Stromal cell of bone marrow (primary cell): ENCODE measurements around the gene SNRNP40.
"Not testable (repeated sequence)": the region's sequence is repeated elsewhere in the genome, so short reads cannot be mapped to it uniquely, and the experiment has no call there.

Source experiments
- DNase-seq: peaks from one replicate; pipeline ENCODE4 v3.0.0-alpha.2; 2012; ENCODE audit warnings: low read depth

Gene SNRNP40

GRCh38 chr1:31282426-31282825 lies 14.2 kb downstream of the SNRNP40 start:
- not testable (repeated sequence) for DNase-seq

- no peak for DNase-seq
Measured at GRCh38 chr1:31273619-31274018, 23.0 kb downstream of the SNRNP40 start.

DNA sequence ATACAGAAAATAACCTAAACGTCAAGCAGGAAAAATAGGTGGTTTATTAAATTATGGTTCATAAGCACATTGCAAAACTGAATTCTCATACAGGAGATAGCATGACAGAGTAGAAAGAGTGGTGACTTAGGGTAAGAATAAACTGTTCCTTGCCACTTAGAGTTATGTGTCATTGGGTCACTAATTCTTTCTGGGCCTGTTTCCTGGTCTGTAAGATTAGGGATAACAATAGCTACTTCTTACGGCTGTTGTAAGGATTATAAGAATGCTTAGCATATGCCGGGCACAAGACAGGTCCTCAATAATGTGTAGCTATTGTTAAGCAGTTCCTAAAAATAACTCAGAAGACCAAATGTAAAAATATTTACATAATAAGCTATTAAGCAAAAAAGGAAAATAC lies 24.2 kb downstream of the SNRNP40 start:
- no peak for DNase-seq

DNA sequence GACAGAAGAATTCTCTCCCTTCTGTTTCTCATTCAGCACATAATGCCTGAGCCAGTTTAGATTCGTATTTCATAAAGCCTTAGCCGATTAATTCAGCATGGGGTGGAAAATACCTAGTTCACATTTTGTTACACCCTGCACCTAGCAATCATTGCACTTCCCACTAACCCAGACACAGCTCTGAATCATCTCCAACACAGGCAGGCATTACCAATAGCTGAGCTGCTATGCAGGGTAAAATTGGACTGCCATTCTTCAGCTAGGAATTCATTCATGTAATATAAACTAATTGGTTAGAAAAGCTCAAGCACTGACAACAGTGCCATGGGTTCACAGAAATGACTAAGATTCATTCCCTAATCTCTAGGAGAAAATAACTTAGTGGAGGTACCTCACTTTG lies 30.0 kb downstream of the SNRNP40 start:
- no peak for DNase-seq

DNA sequence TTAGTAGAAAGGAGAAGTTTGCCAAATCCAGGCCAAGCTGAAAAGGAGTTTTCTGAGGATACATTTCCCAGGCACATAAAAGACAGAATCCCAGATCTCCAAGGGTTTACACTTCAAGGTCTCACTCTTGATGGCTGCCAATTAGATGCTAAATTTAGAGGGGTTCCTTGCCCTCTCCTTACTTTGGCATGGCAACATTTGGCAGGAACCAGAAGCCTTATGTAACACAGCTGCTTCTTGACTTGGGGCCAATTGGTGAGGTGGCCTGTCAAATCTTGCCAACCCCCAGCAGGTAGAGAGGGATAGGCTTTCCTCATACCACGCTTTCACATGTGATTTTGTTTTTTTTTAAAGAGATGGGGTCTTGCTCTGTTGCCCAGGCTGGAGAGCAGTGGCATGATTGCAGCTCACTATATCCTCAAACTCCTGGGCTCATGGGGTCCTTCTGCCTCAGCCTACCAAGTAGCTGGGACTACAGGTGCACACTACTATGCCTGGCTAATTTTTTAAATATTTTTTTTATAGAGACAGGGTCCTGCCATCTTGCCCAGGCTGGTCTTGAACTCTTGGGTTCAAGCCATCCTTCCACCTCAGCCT lies 31.7 kb downstream of the SNRNP40 start:
- DNase-seq, result no peak

DNA sequence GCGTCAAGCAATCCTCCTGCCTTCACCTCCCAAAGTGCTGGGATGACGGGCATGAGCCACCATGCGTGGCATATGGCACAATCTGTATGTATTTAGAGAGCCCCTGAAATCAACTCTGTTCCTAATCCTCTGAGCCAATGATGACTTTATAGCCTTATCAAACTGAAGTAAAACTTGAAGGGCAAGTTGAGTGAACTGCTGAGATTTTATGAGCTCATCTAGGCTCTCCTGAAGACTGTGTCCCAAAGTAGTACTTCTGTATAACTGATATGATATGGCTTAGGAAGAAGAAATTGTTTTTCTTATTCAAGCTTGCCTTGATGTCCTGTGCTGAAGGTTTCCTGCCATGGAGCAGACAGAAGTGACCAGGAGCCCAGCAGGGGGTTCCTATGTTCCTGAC lies 33.2 kb downstream of the SNRNP40 start:
- no peak for DNase-seq

DNA sequence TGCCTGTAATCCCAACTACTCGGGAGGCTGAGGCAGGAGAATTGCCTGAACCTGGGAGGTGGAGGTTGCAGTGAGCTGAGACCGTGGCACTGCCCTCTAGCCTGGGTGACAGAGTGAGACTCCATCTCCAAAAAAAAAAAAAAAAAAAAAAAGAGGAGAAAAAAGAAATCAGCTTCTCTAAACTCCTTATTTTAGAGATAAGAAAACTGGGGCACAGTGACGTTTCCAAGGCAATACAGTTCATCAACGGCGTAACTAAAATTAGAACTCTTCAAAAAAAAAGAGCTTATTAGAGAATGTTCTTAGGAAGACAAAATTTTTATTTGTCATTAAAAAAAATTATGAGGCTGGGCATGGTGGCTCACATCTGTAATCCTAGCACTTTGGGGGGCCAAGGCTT lies 34.2 kb downstream of the SNRNP40 start:
- DNase-seq, result not testable (repeated sequence)

GRCh38 chr1:31261916-31262315 lies 34.7 kb downstream of the SNRNP40 start:
- no peak for DNase-seq

DNA sequence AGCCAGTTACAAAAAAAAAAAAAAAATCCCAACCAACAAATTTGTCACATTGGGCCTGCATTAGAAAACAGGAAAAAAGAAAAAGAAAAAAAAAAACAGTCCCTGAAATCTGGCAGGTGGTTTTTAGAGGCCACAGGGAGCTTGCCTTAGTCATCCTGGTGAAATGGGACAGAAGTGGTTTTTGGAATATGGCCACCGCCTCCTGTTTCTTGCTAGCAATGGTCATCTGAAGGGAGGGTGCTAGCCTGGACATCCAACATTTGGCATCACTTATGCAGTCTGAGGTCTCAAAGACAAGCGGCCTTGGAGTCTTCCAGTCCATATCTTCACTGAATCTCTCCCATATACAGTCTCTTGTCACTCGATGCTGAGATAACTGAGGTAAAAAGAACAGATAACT lies 36.8 kb downstream of the SNRNP40 start:
- no peak for DNase-seq

- no peak for DNase-seq
Measured at GRCh38 chr1:31258581-31258980, 38.0 kb downstream of the SNRNP40 start.

DNA sequence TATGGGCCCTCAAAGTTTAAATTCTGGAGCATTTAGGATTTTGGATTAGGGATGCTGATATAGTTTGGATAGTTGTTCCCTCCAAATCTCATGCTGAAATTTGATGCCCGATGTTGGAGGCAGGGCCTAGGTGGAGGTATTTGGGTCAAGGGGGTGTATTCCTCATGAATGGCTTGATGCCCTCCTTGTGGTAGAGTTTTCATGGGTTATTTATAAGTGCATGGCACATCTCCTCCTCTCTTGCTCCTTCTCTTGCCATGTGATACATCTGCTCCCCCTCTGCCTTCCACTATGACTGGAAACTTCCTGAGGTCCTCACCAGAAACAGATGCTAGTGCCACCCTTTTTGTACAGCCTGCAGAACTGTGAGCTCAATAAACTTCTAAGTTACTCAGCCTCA lies 39.4 kb downstream of the SNRNP40 start:
- no peak for DNase-seq

DNA sequence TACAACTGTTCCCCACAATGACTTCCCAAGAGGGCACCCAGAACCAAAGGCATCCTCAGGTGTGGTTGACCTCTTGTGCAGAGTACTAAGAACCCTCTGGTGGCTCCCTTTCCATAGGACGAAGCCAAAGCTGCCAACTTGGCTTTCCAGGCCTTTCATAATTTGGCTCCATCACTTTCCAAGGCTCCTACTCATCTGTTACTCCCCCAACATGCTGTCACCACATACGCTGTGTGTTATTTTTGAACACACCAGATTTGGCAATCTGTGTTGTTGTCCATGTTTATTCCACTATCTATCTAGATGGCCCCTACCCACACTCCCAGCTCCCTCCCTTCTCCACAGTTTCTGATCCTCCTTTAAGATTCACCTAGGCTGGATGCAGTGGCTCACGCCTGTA lies 46.7 kb downstream of the SNRNP40 start:
- DNase-seq, result no peak

GRCh38 chr1:31248276-31248675 lies 48.3 kb downstream of the SNRNP40 start:
- no peak for DNase-seq

DNA sequence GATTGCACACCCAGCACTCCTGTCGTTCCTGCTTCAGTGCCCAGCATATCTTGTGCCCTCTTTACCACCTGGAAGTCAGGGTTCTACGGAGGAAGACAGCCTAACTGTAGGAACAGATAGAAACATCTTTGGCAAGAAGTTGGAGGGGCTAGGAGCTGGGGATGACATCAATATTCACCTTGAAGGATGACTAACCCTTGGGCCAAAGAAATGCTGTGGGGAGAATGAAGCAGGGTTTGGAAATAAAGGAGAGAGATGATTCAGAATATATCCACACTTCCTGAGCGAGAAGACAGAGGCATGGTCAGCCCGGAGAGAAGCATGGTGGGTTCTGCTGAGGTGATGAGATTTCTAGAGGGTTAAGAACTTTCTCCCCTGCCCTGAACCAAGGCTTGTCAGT lies 52.3 kb downstream of the SNRNP40 start:
- DNase-seq, result no peak

DNA sequence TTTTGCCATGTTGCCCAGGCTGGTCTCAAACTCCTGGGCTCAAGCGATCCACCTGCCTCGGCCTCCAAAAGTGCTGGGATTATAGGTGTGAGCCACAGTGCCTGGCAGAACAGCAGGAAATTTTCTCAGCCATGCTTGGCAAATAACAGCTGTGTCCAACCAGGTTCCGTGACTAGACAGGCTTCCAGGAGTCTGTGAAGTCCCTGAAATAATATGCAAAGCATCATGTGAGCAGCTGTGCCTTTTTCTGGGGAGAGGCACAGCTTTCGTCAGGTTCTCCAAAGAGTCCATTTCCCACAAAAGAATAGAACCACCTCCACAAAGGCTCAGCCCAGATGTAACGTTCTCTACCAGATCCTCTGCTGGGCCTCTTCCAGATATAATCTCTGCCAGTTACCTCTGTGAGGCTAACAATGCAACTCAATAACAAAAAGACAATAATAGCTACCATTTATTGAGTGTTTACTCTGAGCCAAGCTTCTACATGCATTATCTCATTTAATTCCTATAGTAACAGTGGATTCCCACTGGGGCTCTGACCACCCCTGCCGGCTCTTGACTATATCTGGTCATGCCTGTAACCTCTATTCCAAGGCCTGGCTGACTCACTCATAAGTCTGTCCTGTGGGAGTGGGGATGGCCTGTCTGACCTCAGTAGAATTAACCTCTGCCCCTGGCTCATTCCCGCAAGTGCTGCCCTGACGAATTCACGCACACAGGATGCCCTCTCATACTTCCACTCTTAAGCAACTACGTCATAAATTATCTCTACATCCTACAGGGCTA lies 52.9 kb downstream of the SNRNP40 start:
- DNase-seq, result peak; percentile 7

DNA sequence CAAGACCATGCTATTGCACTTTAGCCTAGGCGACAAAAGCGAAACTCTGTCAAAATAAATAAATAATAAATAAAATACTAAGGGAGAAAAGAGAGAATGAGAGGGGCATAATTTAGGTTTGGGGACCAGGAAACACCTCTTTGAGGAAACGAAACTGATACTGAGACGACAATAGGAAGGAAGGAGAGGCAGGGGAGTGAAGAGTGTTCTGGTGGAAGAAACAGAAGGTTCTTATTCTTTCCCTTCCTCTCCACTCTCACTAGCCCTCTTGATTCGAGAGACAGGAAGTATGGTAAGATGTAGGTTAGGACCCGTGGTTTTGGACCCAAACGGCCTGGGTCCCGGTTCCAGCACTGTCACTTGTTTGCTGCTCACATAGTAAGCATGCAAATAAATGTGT lies 55.3 kb downstream of the SNRNP40 start:
- DNase-seq, result no peak

DNA sequence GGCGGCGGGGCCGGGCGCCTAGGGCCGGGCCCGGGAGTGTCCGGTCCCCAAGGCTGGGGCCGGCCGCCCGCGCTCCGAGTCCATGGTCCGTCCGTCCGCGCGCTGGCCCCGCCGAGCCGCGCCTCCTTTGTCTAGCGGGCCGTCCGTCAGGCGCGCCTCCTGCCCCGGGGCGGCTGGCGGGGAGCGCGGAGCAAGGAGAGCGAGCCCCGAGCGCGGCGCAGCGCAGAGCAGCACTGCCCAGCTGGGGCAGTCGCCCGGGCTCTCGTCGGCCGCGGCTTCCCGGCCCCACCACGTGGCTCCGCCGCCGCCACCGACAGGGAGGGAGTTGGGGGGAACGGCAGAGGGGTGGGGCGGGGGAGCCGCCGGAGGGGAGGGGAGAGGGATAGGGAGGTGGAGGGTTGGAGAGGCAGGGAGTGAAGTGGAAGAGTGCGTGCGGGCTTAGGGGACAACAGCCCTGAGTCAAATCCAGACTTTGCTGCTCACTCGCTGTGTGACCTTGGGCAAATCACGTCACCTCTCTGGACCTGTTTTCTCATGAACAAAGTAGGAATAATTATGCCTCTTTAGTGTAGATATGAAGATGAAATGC lies 56.8 kb downstream of the SNRNP40 start, which contains the start of gene NKAIN1:
Gene NKAIN1 (minus strand): TSS at position 235 of the 589 bp plus-strand sequence. CDS start 340 bp downstream, outside the sequence.
- no peak for DNase-seq

GRCh38 chr1:31238986-31239613 lies 57.5 kb downstream of the SNRNP40 start:
- no peak for DNase-seq

GRCh38 chr1:31238612-31238985 lies 58.0 kb downstream of the SNRNP40 start:
- no peak for DNase-seq

GRCh38 chr1:31234870-31235269 lies 61.7 kb downstream of the SNRNP40 start:
- no peak for DNase-seq

DNA sequence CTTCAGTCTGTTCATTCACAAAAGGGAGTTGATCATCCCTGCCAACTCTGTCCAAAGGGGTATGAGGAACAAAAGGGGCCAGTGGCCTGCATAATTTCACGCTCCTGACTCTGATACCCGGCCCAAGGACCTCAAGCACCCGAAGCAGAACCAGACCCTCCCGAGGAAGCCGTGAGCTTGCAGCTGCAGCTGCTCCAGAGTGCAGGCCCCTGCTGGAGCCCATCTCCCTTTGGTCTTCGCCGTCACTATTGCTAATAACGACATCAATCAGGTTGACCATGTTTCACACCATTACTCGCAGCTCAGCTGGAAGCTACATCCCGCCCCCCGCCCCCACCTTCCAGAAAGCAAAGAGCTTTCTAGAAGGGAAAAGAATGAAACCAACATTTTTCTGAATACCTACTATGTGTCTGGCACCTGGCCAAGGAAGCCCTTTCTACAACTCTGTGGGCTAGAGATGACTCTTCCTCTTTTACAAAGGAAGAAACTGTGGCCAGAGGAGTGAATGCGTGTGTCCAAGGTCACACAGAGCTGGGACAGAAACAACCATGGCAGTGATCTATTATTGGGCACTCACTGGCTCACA lies 62.4 kb downstream of the SNRNP40 start:
- no peak for DNase-seq

GRCh38 chr1:31232689-31233088 lies 63.9 kb downstream of the SNRNP40 start:
- no peak for DNase-seq

DNA sequence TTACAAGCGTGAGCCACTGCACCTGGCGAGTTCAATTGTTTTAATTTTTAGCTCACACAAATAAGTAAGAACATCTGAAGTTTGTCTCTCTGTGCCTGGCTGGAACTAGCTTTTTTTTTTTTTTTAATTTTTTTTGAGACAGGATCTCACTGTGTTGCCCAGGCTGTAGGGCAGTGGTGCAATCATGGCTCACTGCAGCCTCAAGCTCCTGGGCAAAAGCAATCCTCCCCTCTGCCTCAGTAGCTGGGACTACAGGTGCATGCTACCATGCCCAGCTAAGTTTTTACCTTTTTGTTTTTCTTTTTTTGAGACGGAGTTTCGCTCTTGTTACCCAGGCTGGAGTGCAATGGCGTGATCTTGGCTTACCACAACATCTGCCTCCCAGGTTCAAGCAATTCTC lies 64.8 kb downstream of the SNRNP40 start:
- DNase-seq, result no peak
